Kidney epithelial cell (primary cell): ENCODE results near the gene PDE6H. TPM values are rescaled to one million over a fixed set of nuclear protein-coding genes. Genes with fewer than 3 reads are reported as not detected.

Experiments
- DNase-seq: peaks from one replicate; pipeline ENCODE4 v3.0.0-alpha.2; 2010; ENCODE audit warnings: low read depth
- H3K27me3 ChIP-seq: 2 replicates; pipeline ENCODE4 v1.6.0; 2011; ENCODE audit warnings: low read length; ENCODE audit not compliant: control insufficient read depth, insufficient read depth
- H3K36me3 ChIP-seq: 2 replicates; pipeline ENCODE4 v1.5.1; 2011; ENCODE audit warnings: low read length; ENCODE audit not compliant: control insufficient read depth, insufficient read depth
- H3K4me3 ChIP-seq: 2 replicates; pipeline ENCODE4 v1.5.1; 2011; ENCODE audit warnings: low read depth, mild to moderate bottlenecking, control low read depth, low read length
- CTCF ChIP-seq: IDR thresholded peaks from 2 replicates; pipeline ENCODE4 v1.5.1; 2011; ENCODE audit warnings: mild to moderate bottlenecking, moderate library complexity, low read length, control low read depth, inconsistent platforms; ENCODE audit not compliant: insufficient read depth, poor library complexity, severe bottlenecking
- total RNA-seq: library from RNA; depleted of rRNA; stranded (reverse); fragments of >200 nt; gene quantifications from 2 replicates; pipeline ENCODE4 v1.2.3, GENCODE V29; 2015

PDE6H gene
- total RNA-seq, 1 donor from 2014 or later: not detected

GRCh38 chr12:14999021-14999694 is 26.3 kb downstream of the PDE6H start:
- DNase-seq: no peak
- H3K36me3 ChIP-seq: no peaks in the 10 kb centered on the region
- peaks cover 2% of the 10 kb centered on the region for H3K27me3 ChIP-seq
- no peak overlapping the region for H3K4me3 ChIP-seq
- no peak for TF ChIP-seq CTCF

GRCh38 chr12:14999695-15000365 is 27.0 kb downstream of the PDE6H start:
- no peak for DNase-seq
- H3K27me3 ChIP-seq: peaks cover 2% of the 10 kb centered on the region
- no peak for TF ChIP-seq CTCF
- H3K4me3 ChIP-seq: no peak overlapping the region
- H3K36me3 ChIP-seq: no peaks in the 10 kb centered on the region

GRCh38 chr12:15000575-15000974 is 27.7 kb downstream of the PDE6H start:
- Histone ChIP-seq H3K36me3 (no peaks in the 10 kb centered on the region), H3K27me3 (peaks cover 2% of the 10 kb centered on the region), H3K4me3 (no peak overlapping the region)
- no peak for DNase-seq
- TF ChIP-seq CTCF: no peak

- peaks cover 2% of the 10 kb centered on the region for H3K27me3 ChIP-seq
- no peak for TF ChIP-seq CTCF
- DNase-seq: no peak
- H3K36me3 ChIP-seq: no peaks in the 10 kb centered on the region
- H3K4me3 ChIP-seq: no peak overlapping the region
Observed at GRCh38 chr12:15001733-15002382, 29.0 kb downstream of the PDE6H start.

GRCh38 chr12:15004421-15004820 is 31.6 kb downstream of the PDE6H start:
- H3K36me3 ChIP-seq: no peaks in the 10 kb centered on the region
- no peak for TF ChIP-seq CTCF
- H3K4me3 ChIP-seq: no peak overlapping the region
- peaks cover 3% of the 10 kb centered on the region for H3K27me3 ChIP-seq
- DNase-seq: no peak
